ENCODE data around the gene CCDC57.

The CCDC57 gene

GRCh38 chr17:82124101-82124500, 88.5 kb downstream of the CCDC57 start:
- TF ChIP-seq CTCF (IDR thresholded peaks at IDR 0.05; ENCODE audit: low read depth, low read length) = no peak
- no peak for TF ChIP-seq EZH2phosphoT487 (IDR thresholded peaks at IDR 0.05; ENCODE audit: low read depth)
- Histone ChIP-seq H3K4me3 (ENCODE audit: low read length) (no peak overlapping the region), H4K20me1 (ENCODE audit: insufficient read depth, low read length) (no peaks in the 10 kb centered on the region), H2AFZ (ENCODE audit: low read depth, low read length) (no peak overlapping the region), H3K9me3 (ENCODE audit: insufficient read depth, low read length) (no peaks in the 10 kb centered on the region), H3K27me3 (ENCODE audit: low read depth, low read length) (no peaks in the 10 kb centered on the region), H3K9ac (ENCODE audit: low read length) (no peak overlapping the region), H3K79me2 (ENCODE audit: low read length) (no peaks in the 10 kb centered on the region), H3K4me2 (ENCODE audit: low read length) (no peak overlapping the region), H3K27ac (ENCODE audit: low read length) (no peak overlapping the region), H3K36me3 (replicated peaks; ENCODE audit: low read depth, low read length) (no peaks in the 10 kb centered on the region), H3K4me1 (ENCODE audit: low read length) (no peaks in the 10 kb centered on the region)

DNA sequence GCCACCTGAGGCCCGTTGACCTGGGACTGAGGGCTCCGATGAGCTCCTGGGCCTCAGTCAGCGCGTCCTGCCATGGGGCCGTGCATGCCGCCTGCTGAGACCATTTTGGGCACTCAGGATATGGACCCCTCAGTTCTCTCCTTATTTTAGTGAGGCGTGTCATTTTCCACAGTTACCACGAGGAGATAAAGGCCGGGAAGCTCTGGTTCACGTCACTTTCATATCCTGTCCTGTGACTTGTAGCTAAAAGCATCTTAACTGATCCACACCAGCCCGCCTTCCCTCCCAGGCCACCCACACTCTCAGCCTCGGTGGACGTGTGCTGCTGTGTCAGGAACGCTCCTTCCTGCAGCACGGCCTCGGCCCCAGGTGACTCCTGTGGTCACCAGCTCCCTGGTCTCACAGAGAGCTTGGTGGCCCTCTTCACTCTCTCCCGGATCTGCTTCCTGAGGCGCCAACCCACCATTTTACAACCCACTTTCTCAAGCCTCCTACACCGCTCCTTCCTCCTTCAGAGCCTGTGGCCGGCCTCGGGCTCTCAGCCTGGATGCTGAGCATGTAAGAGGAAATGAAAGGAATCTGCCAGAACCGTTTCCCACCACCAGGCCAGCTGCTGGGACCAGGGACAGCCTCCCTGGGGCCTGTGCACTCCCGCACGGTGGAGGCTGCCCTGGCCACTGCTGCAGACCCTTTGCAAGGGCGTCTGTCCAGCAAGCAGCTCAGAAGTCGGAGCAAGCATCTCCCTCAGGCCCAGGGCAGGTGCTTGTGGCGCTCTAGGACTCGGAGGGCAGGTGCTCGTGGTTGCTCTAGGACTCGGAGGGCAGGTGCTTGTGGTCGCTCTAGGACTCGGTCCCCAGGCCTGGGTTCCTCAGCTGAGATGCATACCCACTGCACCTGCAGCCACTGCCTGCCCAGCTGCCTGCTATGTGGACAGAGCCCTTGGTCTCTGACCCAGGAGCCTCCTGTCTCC, 90.7 kb downstream of the CCDC57 start:
- H2AFZ ChIP-seq (ENCODE audit: low read depth, low read length) = no peak overlapping the region
- no peaks in the 10 kb centered on the region for H3K9me3 ChIP-seq (ENCODE audit: insufficient read depth, low read length)
- no peaks in the 10 kb centered on the region for H3K36me3 ChIP-seq (replicated peaks; ENCODE audit: low read depth, low read length)
- H3K79me2 ChIP-seq (ENCODE audit: low read length) = no peaks in the 10 kb centered on the region
- H3K27ac ChIP-seq (ENCODE audit: low read length) = no peak overlapping the region
- H3K9ac ChIP-seq (ENCODE audit: low read length) = no peak overlapping the region
- H4K20me1 ChIP-seq (ENCODE audit: insufficient read depth, low read length) = no peaks in the 10 kb centered on the region
- TF ChIP-seq EZH2phosphoT487 (IDR thresholded peaks at IDR 0.05; ENCODE audit: low read depth) (no peak), CTCF (IDR thresholded peaks at IDR 0.05; ENCODE audit: low read depth, low read length) (no peak)
- no peak overlapping the region for H3K4me2 ChIP-seq (ENCODE audit: low read length)
- no peaks in the 10 kb centered on the region for H3K4me1 ChIP-seq (ENCODE audit: low read length)
- no peaks in the 10 kb centered on the region for H3K27me3 ChIP-seq (ENCODE audit: low read depth, low read length)
- no peak overlapping the region for H3K4me3 ChIP-seq (ENCODE audit: low read length)

DNA sequence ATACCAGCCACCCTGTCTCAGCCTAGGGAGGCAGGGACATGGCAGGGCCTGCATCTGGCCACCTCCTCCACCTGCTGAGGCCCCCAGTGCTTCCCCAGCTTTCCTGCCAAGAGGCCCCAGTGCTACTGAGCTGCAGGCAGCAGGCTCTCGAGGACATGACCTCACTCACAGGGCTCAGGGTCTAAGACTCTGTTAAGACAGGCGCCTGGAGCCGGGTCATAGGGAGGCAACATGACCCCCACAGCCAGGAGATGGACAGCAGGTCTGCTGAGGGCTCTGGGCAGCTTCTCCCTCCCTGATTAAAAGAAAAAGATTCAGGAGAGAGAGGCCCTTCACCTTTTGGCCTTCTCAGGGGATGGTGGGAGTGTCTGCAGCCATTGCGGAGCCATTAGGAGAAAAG, 91.4 kb downstream of the CCDC57 start:
- H3K4me2 ChIP-seq (ENCODE audit: low read length) = no peak overlapping the region
- no peak overlapping the region for H3K9ac ChIP-seq (ENCODE audit: low read length)
- no peaks in the 10 kb centered on the region for H3K27me3 ChIP-seq (ENCODE audit: low read depth, low read length)
- H3K4me1 ChIP-seq (ENCODE audit: low read length) = no peaks in the 10 kb centered on the region
- TF ChIP-seq CTCF (IDR thresholded peaks at IDR 0.05; ENCODE audit: low read depth, low read length) = no peak
- no peak for TF ChIP-seq EZH2phosphoT487 (IDR thresholded peaks at IDR 0.05; ENCODE audit: low read depth)
- no peaks in the 10 kb centered on the region for H3K9me3 ChIP-seq (ENCODE audit: insufficient read depth, low read length)
- H3K4me3 ChIP-seq (ENCODE audit: low read length) = no peak overlapping the region
- no peaks in the 10 kb centered on the region for H4K20me1 ChIP-seq (ENCODE audit: insufficient read depth, low read length)
- no peaks in the 10 kb centered on the region for H3K79me2 ChIP-seq (ENCODE audit: low read length)
- H3K27ac ChIP-seq (ENCODE audit: low read length) = no peak overlapping the region
- no peak overlapping the region for H2AFZ ChIP-seq (ENCODE audit: low read depth, low read length)
- no peaks in the 10 kb centered on the region for H3K36me3 ChIP-seq (replicated peaks; ENCODE audit: low read depth, low read length)

DNA sequence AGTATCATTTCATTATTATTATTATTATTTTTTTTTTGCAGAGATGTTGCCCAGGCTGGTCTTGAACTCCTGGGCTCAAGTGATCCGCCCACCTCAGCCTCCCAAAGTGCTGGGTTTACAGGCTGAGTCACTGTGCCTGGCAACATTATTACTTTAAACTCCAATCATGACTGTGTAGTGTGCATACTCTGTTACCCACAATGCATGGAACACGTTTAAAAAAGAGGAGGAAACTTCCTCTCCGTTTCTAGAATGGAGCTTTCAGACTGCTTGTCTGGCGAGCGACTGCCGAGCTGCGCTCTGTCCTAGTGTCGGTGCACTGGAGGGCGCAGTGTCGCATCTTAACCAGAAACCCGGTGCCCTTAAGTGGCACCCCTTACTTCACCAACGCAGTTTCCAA, 92.5 kb downstream of the CCDC57 start:
- Histone ChIP-seq H3K9me3 (ENCODE audit: insufficient read depth, low read length) (no peaks in the 10 kb centered on the region), H3K4me1 (ENCODE audit: low read length) (no peaks in the 10 kb centered on the region), H3K27me3 (ENCODE audit: low read depth, low read length) (no peaks in the 10 kb centered on the region), H2AFZ (ENCODE audit: low read depth, low read length) (no peak overlapping the region), H3K79me2 (ENCODE audit: low read length) (no peaks in the 10 kb centered on the region), H3K9ac (ENCODE audit: low read length) (no peak overlapping the region), H3K36me3 (replicated peaks; ENCODE audit: low read depth, low read length) (no peaks in the 10 kb centered on the region), H3K4me2 (ENCODE audit: low read length) (no peak overlapping the region), H4K20me1 (ENCODE audit: insufficient read depth, low read length) (no peaks in the 10 kb centered on the region), H3K27ac (ENCODE audit: low read length) (no peak overlapping the region), H3K4me3 (ENCODE audit: low read length) (no peak overlapping the region)
- TF ChIP-seq CTCF (IDR thresholded peaks at IDR 0.05; ENCODE audit: low read depth, low read length) (no peak), EZH2phosphoT487 (IDR thresholded peaks at IDR 0.05; ENCODE audit: low read depth) (no peak)

All from OCI-LY3 (cell line).